ENCODE data around the gene HNRNPD. TPM values are rescaled to one million over a fixed set of nuclear protein-coding genes. Genes with fewer than 3 reads are reported as not detected.

HNRNPD gene
- 441 TPM for polyA plus RNA-seq (2012; ENCODE audit: insufficient read length, low read depth)

DNA sequence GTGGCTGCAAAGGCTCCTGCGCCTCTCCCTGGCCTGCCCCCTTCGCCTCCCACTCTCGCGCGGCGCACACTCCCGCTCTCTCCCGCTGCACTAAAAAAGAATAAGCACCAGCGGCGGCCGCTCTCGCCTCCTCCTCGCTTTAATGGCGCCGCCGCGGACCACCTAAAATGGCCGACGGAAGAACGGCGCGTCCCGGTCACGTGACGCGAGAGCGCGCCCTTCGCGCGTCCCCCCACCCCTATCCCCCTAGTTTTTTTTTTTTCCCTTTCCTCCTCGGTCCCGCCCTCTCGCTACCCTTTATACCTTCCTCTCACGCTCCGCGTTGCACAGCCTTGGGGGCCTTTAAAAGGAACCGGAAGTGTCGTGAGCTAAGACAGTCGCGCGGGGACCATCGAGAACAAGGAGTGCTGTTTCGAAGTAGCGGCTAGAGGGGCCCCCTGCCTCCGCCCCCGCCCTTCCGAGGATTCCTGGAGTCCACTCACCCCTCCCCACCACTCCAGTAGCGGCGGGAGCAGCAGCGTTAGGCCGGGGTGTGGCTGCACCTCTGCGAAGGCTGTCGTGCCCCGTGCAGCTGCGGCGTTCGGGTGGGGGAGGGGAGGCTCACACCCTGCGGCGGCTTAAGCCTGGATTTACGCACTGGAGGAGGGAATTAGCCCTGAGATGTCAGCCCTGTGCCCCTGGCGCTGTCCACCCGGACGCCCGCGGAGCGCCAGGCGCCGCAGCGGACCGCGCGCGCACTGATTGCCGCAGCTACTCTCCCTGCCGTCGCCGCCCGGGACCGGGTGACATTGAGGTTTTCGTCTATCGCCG, at the start of gene HNRNPD:
TSS of gene HNRNPD (minus strand) at position 176 of the 810 bp plus-strand sequence. CDS start 313 bp downstream, outside the sequence.
- TF ChIP-seq POLR2AphosphoS5 (IDR thresholded peaks at IDR 0.05; ENCODE audit: low read depth, low read length) (peak; percentile 82), SIN3A (IDR thresholded peaks at IDR 0.05; ENCODE audit: borderline replicate concordance, insufficient read depth, low read length) (peak; percentile 87; the same call in 1 of the 2 replicates), TAF1 (IDR thresholded peaks at IDR 0.05; ENCODE audit: borderline replicate concordance, insufficient read depth, low read length) (peak; percentile 68; the same call in 1 of the 2 replicates), REST (IDR thresholded peaks at IDR 0.05; ENCODE audit: insufficient read depth in 1 of 2, low read depth in 2 of 2, low read length in 2 of 2) (peak; percentile 67 to 83; a peak in 3 of 4 replicates), FOXP2 (optimal IDR thresholded peaks at IDR 0.05; ENCODE audit: borderline replicate concordance, extremely low read depth, extremely low read length, insufficient read depth) (peak; percentile 97)

DNA sequence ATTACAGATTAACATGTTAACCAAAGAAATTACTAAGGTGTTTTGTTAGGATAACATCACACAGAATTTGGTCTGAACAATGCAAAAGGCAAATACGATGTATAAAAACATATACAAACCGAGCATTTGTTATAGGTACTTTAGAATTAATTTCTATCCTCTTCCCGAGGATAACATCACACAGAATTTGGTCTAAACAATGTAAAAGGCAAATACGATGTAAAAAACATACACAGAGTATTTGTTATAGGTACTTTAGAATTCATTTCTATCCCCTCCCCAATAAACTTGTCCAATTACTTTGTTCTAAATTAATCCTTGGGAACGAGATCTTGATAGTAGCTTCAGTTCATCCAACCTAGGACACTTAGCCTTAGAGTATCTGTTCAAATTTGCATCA, 48.8 kb upstream of the HNRNPD start:
- TF ChIP-seq FOXP2 (optimal IDR thresholded peaks at IDR 0.05; ENCODE audit: borderline replicate concordance, extremely low read depth, extremely low read length, insufficient read depth) (no peak), REST (IDR thresholded peaks at IDR 0.05; ENCODE audit: insufficient read depth in 1 of 2, low read depth in 2 of 2, low read length in 2 of 2) (no peak), SIN3A (IDR thresholded peaks at IDR 0.05; ENCODE audit: borderline replicate concordance, insufficient read depth, low read length) (no peak), POLR2AphosphoS5 (IDR thresholded peaks at IDR 0.05; ENCODE audit: low read depth, low read length) (no peak), TAF1 (IDR thresholded peaks at IDR 0.05; ENCODE audit: borderline replicate concordance, insufficient read depth, low read length) (no peak)

DNA sequence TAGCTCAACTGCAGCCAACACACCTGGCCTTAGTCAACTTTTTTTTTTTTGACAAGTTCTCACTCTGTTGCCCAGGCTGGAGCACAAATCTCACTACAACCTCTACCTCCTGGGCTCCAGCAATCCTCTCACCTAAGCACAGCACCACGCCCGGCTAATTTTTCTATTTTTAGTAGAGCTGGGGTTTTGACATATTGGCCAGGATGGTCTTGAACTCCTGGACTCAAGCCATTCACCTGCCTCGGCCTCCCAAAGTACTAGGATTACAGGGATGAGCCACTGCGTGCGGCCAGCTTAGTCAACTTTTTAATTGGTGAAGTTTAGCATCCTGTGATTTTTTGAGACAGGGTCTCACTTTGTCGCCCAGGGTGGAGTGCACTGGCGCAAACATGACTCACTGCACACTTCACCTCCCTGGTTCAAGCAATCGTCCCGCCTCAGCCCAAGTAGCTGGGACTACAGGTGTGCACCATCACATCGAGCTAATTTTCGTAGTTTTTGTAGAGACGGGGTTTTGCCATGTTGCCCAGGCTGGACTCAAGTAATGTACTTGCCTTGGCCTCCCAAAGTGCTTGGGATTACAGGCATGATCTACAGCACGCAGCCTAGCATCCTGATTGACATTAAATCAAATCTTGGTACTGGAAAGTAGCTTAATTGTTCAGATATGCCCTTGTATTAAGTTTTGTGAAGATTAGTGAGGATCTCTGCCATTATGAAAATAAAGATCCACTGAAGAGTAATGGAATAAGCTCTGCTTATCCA, 48.2 kb upstream of the HNRNPD start:
- TF ChIP-seq SIN3A (IDR thresholded peaks at IDR 0.05; ENCODE audit: borderline replicate concordance, insufficient read depth, low read length) (no peak), POLR2AphosphoS5 (IDR thresholded peaks at IDR 0.05; ENCODE audit: low read depth, low read length) (peak; percentile 64), REST (IDR thresholded peaks at IDR 0.05; ENCODE audit: insufficient read depth in 1 of 2, low read depth in 2 of 2, low read length in 2 of 2) (no peak)

- TF ChIP-seq POLR2AphosphoS5 (IDR thresholded peaks at IDR 0.05; ENCODE audit: low read depth, low read length) (no peak), REST (IDR thresholded peaks at IDR 0.05; ENCODE audit: insufficient read depth in 1 of 2, low read depth in 2 of 2, low read length in 2 of 2) (no peak), SIN3A (IDR thresholded peaks at IDR 0.05; ENCODE audit: borderline replicate concordance, insufficient read depth, low read length) (no peak), FOXP2 (optimal IDR thresholded peaks at IDR 0.05; ENCODE audit: borderline replicate concordance, extremely low read depth, extremely low read length, insufficient read depth) (no peak), TAF1 (IDR thresholded peaks at IDR 0.05; ENCODE audit: borderline replicate concordance, insufficient read depth, low read length) (no peak)
Measured at GRCh38 chr4:82419451-82419850, 45.7 kb upstream of the HNRNPD start.

Measured in PFSK-1 (cell line).